ENCODE results near the gene MEG3.

The MEG3 gene

GRCh38 chr14:100890061-100890850 is 64.3 kb downstream of the MEG3 start:
- H2BK5ac ChIP-seq (ENCODE audit: low read length), result no peak overlapping the region
- WGBS (ENCODE audit: extremely low coverage, insufficient coverage, low lambda C conversion rate), result no CpG with 5 or more reads among the region's 8 CpGs
- H4K8ac ChIP-seq (ENCODE audit: low read depth, low read length), result no peak overlapping the region
- no peak overlapping the region for H3K27ac ChIP-seq (ENCODE audit: low read depth, low read length)
- no peaks in the 10 kb centered on the region for H3K79me2 ChIP-seq (ENCODE audit: control insufficient read depth, insufficient read depth, low read length)
- H3K36me3 ChIP-seq (ENCODE audit: control insufficient read depth, insufficient read depth, low read length), result no peaks in the 10 kb centered on the region
- no peaks in the 10 kb centered on the region for H3K79me1 ChIP-seq (ENCODE audit: low read length)
- DNase-seq, result no peak
- H3K23ac ChIP-seq (ENCODE audit: low read length), result no peak overlapping the region
- no peak overlapping the region for H3K4ac ChIP-seq (ENCODE audit: low read depth, low read length)
- no peak overlapping the region for H3K9ac ChIP-seq (ENCODE audit: low read length)
- H3K4me3 ChIP-seq (ENCODE audit: low read length), result no peak overlapping the region
- no peak overlapping the region for H3K18ac ChIP-seq (ENCODE audit: low read length)
- H2BK15ac ChIP-seq (replicated peaks; ENCODE audit: low read depth), result no peak overlapping the region
- no peak overlapping the region for H4K5ac ChIP-seq (ENCODE audit: low read length)
- no peaks in the 10 kb centered on the region for H3K27me3 ChIP-seq (ENCODE audit: insufficient read depth, low read length, poor library complexity)
- no peaks in the 10 kb centered on the region for H3K4me1 ChIP-seq (ENCODE audit: control insufficient read depth, low read depth, low read length)
- H3K4me2 ChIP-seq (ENCODE audit: low read length), result no peak overlapping the region
- no peak overlapping the region for H2AK5ac ChIP-seq (ENCODE audit: low read length)
- no peak overlapping the region for H3K56ac ChIP-seq (ENCODE audit: low read length)
- H2BK120ac ChIP-seq (ENCODE audit: low read depth, low read length), result no peak overlapping the region

- no peak overlapping the region for H2AK5ac ChIP-seq (ENCODE audit: low read length)
- no peaks in the 10 kb centered on the region for H3K36me3 ChIP-seq (ENCODE audit: control insufficient read depth, insufficient read depth, low read length)
- no peak overlapping the region for H4K5ac ChIP-seq (ENCODE audit: low read length)
- H3K79me2 ChIP-seq (ENCODE audit: control insufficient read depth, insufficient read depth, low read length), result no peaks in the 10 kb centered on the region
- H3K23ac ChIP-seq (ENCODE audit: low read length), result no peak overlapping the region
- H3K9ac ChIP-seq (ENCODE audit: low read length), result no peak overlapping the region
- no peak overlapping the region for H3K27ac ChIP-seq (ENCODE audit: low read depth, low read length)
- H2BK15ac ChIP-seq (replicated peaks; ENCODE audit: low read depth), result no peak overlapping the region
- no peak overlapping the region for H3K4me2 ChIP-seq (ENCODE audit: low read length)
- H3K79me1 ChIP-seq (ENCODE audit: low read length), result no peaks in the 10 kb centered on the region
- H3K27me3 ChIP-seq (ENCODE audit: insufficient read depth, low read length, poor library complexity), result no peaks in the 10 kb centered on the region
- no peak overlapping the region for H3K56ac ChIP-seq (ENCODE audit: low read length)
- no peak overlapping the region for H4K8ac ChIP-seq (ENCODE audit: low read depth, low read length)
- no peaks in the 10 kb centered on the region for H3K4me1 ChIP-seq (ENCODE audit: control insufficient read depth, low read depth, low read length)
- H3K18ac ChIP-seq (ENCODE audit: low read length), result no peak overlapping the region
- H2BK120ac ChIP-seq (ENCODE audit: low read depth, low read length), result no peak overlapping the region
- DNase-seq, result no peak
- no peak overlapping the region for H3K4me3 ChIP-seq (ENCODE audit: low read length)
- WGBS (ENCODE audit: extremely low coverage, insufficient coverage, low lambda C conversion rate), result no CpG with 5 or more reads among the region's 10 CpGs
- no peak overlapping the region for H3K4ac ChIP-seq (ENCODE audit: low read depth, low read length)
- H2BK5ac ChIP-seq (ENCODE audit: low read length), result no peak overlapping the region
These were observed 65.1 kb downstream of the MEG3 start for GRCh38 chr14:100891051-100891450.

GRCh38 chr14:100891501-100892445 is 65.9 kb downstream of the MEG3 start:
- Histone ChIP-seq H3K4me1 (ENCODE audit: control insufficient read depth, low read depth, low read length) (no peaks in the 10 kb centered on the region), H3K36me3 (ENCODE audit: control insufficient read depth, insufficient read depth, low read length) (no peaks in the 10 kb centered on the region), H3K18ac (ENCODE audit: low read length) (no peak overlapping the region), H2BK15ac (replicated peaks; ENCODE audit: low read depth) (no peak overlapping the region), H3K9ac (ENCODE audit: low read length) (no peak overlapping the region), H4K8ac (ENCODE audit: low read depth, low read length) (no peak overlapping the region), H3K79me1 (ENCODE audit: low read length) (no peaks in the 10 kb centered on the region), H3K4me3 (ENCODE audit: low read length) (no peak overlapping the region), H3K27ac (ENCODE audit: low read depth, low read length) (no peak overlapping the region), H3K27me3 (ENCODE audit: insufficient read depth, low read length, poor library complexity) (no peaks in the 10 kb centered on the region), H3K4me2 (ENCODE audit: low read length) (no peak overlapping the region), H2BK120ac (ENCODE audit: low read depth, low read length) (no peak overlapping the region), H4K5ac (ENCODE audit: low read length) (no peak overlapping the region), H2BK5ac (ENCODE audit: low read length) (no peak overlapping the region), H3K79me2 (ENCODE audit: control insufficient read depth, insufficient read depth, low read length) (no peaks in the 10 kb centered on the region), H3K56ac (ENCODE audit: low read length) (no peak overlapping the region), H3K23ac (ENCODE audit: low read length) (no peak overlapping the region), H3K4ac (ENCODE audit: low read depth, low read length) (no peak overlapping the region), H2AK5ac (ENCODE audit: low read length) (no peak overlapping the region)
- DNase-seq, result no peak
- WGBS (ENCODE audit: extremely low coverage, insufficient coverage, low lambda C conversion rate), result no CpG with 5 or more reads among the region's 13 CpGs

GRCh38 chr14:100892496-100893227 is 66.7 kb downstream of the MEG3 start:
- H3K36me3 ChIP-seq (ENCODE audit: control insufficient read depth, insufficient read depth, low read length), result no peaks in the 10 kb centered on the region
- no peak overlapping the region for H3K4me3 ChIP-seq (ENCODE audit: low read length)
- H3K4ac ChIP-seq (ENCODE audit: low read depth, low read length), result no peak overlapping the region
- no peak overlapping the region for H2BK15ac ChIP-seq (replicated peaks; ENCODE audit: low read depth)
- no peak overlapping the region for H2AK5ac ChIP-seq (ENCODE audit: low read length)
- no peak overlapping the region for H2BK120ac ChIP-seq (ENCODE audit: low read depth, low read length)
- H3K23ac ChIP-seq (ENCODE audit: low read length), result no peak overlapping the region
- H3K27ac ChIP-seq (ENCODE audit: low read depth, low read length), result no peak overlapping the region
- no CpG with 5 or more reads among the region's 17 CpGs for WGBS (ENCODE audit: extremely low coverage, insufficient coverage, low lambda C conversion rate)
- H4K8ac ChIP-seq (ENCODE audit: low read depth, low read length), result no peak overlapping the region
- no peak overlapping the region for H2BK5ac ChIP-seq (ENCODE audit: low read length)
- DNase-seq, result no peak
- no peaks in the 10 kb centered on the region for H3K79me2 ChIP-seq (ENCODE audit: control insufficient read depth, insufficient read depth, low read length)
- H3K56ac ChIP-seq (ENCODE audit: low read length), result no peak overlapping the region
- no peaks in the 10 kb centered on the region for H3K79me1 ChIP-seq (ENCODE audit: low read length)
- no peak overlapping the region for H3K9ac ChIP-seq (ENCODE audit: low read length)
- no peaks in the 10 kb centered on the region for H3K27me3 ChIP-seq (ENCODE audit: insufficient read depth, low read length, poor library complexity)
- H3K18ac ChIP-seq (ENCODE audit: low read length), result no peak overlapping the region
- no peaks in the 10 kb centered on the region for H3K4me1 ChIP-seq (ENCODE audit: control insufficient read depth, low read depth, low read length)
- H4K5ac ChIP-seq (ENCODE audit: low read length), result no peak overlapping the region
- H3K4me2 ChIP-seq (ENCODE audit: low read length), result no peak overlapping the region

- no peak for DNase-seq
- H3K79me2 ChIP-seq (ENCODE audit: control insufficient read depth, insufficient read depth, low read length), result no peaks in the 10 kb centered on the region
- H3K4me3 ChIP-seq (ENCODE audit: low read length), result no peak overlapping the region
- H3K56ac ChIP-seq (ENCODE audit: low read length), result no peak overlapping the region
- H3K4me2 ChIP-seq (ENCODE audit: low read length), result no peak overlapping the region
- no peak overlapping the region for H2BK120ac ChIP-seq (ENCODE audit: low read depth, low read length)
- no peaks in the 10 kb centered on the region for H3K79me1 ChIP-seq (ENCODE audit: low read length)
- H3K27me3 ChIP-seq (ENCODE audit: insufficient read depth, low read length, poor library complexity), result no peaks in the 10 kb centered on the region
- H3K18ac ChIP-seq (ENCODE audit: low read length), result no peak overlapping the region
- no peak overlapping the region for H4K5ac ChIP-seq (ENCODE audit: low read length)
- no peak overlapping the region for H4K8ac ChIP-seq (ENCODE audit: low read depth, low read length)
- no peak overlapping the region for H2BK15ac ChIP-seq (replicated peaks; ENCODE audit: low read depth)
- H3K36me3 ChIP-seq (ENCODE audit: control insufficient read depth, insufficient read depth, low read length), result no peaks in the 10 kb centered on the region
- H2BK5ac ChIP-seq (ENCODE audit: low read length), result no peak overlapping the region
- no peak overlapping the region for H3K23ac ChIP-seq (ENCODE audit: low read length)
- no peak overlapping the region for H3K9ac ChIP-seq (ENCODE audit: low read length)
- H3K4me1 ChIP-seq (ENCODE audit: control insufficient read depth, low read depth, low read length), result no peaks in the 10 kb centered on the region
- H3K4ac ChIP-seq (ENCODE audit: low read depth, low read length), result no peak overlapping the region
- H2AK5ac ChIP-seq (ENCODE audit: low read length), result no peak overlapping the region
- no CpG with 5 or more reads among the region's 8 CpGs for WGBS (ENCODE audit: extremely low coverage, insufficient coverage, low lambda C conversion rate)
- no peak overlapping the region for H3K27ac ChIP-seq (ENCODE audit: low read depth, low read length)
These were observed 67.3 kb downstream of the MEG3 start for GRCh38 chr14:100893228-100893601.

Data from mesendoderm (in vitro differentiated cells).